ENCODE measurements around the gene HIPK4.

DNA sequence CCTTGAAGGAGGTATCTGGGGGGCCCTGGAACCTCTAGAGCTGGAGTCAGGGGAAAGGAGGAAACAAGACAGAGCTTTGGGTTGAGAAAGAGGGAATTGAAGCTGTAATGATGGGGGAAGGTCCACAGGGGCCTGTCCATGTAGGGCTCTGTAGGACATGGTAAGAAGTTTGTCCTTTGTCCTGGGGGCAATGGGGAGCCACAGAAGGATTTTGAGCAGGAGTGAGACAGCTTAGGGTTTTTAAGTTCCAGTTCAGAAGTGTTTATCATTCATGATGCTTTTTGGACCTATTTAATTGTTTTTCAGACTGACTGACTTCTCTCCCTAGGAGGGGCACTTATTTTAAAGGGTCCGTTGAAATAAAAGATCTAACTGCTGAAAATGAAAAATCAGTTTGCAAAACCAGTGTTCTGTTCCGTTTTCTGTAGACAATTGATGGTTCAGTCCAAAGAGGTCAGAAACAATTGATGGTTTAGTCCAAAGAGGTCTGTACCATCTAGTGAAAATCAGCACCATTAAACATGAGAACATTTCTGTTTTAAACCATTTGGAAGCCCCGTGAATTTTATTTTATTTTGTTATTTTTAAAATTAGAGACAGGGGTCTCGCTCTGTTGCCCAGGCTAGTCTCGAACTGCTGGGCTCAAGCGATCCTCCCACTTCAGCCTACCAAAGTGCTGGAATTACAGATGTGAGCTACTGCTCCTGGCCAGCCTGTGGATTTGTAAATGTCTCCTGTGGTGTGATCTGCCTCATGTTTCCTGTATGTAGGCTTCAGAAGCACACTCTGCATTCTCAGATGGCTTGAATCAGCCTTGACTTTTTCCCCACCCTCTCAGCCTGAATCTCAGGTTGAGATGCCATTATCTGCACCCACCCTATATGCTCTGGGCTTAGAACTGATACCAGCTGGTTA lies 33.0 kb downstream of the HIPK4 start:
- no peak for TF ChIP-seq CTCF (IDR thresholded peaks at IDR 0.05)
- no peak for TF ChIP-seq TP53 (CRISPR knock-in tag; IDR thresholded peaks at IDR 0.05)
- TF ChIP-seq EP300 (IDR thresholded peaks at IDR 0.05), result no peak
- no peak for TF ChIP-seq JUNB (IDR thresholded peaks at IDR 0.05)
- TF ChIP-seq MYC (IDR thresholded peaks at IDR 0.05; ENCODE audit: borderline replicate concordance, low read length), result no peak
- TF ChIP-seq CEBPB (IDR thresholded peaks at IDR 0.05), result no peak
- no peak for TF ChIP-seq POLR2A (IDR thresholded peaks at IDR 0.05; ENCODE audit: low read length)
- TF ChIP-seq FOSB (CRISPR knock-in tag; IDR thresholded peaks at IDR 0.05), result no peak
- no peak for TF ChIP-seq RFX5 (IDR thresholded peaks at IDR 0.05)
- TF ChIP-seq, protein P1, sequence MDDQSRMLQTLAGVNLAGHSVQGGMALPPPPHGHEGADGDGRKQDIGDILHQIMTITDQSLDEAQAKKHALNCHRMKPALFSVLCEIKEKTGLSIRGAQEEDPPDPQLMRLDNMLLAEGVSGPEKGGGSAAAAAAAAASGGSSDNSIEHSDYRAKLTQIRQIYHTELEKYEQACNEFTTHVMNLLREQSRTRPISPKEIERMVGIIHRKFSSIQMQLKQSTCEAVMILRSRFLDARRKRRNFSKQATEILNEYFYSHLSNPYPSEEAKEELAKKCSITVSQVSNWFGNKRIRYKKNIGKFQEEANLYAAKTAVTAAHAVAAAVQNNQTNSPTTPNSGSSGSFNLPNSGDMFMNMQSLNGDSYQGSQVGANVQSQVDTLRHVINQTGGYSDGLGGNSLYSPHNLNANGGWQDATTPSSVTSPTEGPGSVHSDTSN (IDR thresholded peaks at IDR 0.05), result no peak
